ENCODE data around the gene KIF4A.

KIF4A gene

GRCh38 chrX:70432936-70433847 lies 143.3 kb downstream of the KIF4A start:
- H3K27me3 ChIP-seq (ENCODE audit: insufficient read depth, low read length): peaks cover 8% of the 10 kb centered on the region; the same call in 1 of the 2 replicates
- peak overlapping the region; percentile 23; the same call in 1 of the 2 replicates for H3K9ac ChIP-seq (ENCODE audit: low read depth, low read length)
- H3K9me3 ChIP-seq (ENCODE audit: insufficient read depth, low read depth, low read length): no peaks in the 10 kb centered on the region
- peak overlapping the region; percentile 89 for H3K4me3 ChIP-seq (ENCODE audit: low read length)
- H3K27ac ChIP-seq (ENCODE audit: low read length): no peak overlapping the region
- no peaks in the 10 kb centered on the region for H3K4me1 ChIP-seq (ENCODE audit: insufficient read depth, low read length)
- peaks cover 24% of the 10 kb centered on the region; the same call in 1 of the 2 replicates for H3K36me3 ChIP-seq (ENCODE audit: insufficient read depth, low read depth, low read length)

GRCh38 chrX:70433848-70434351 lies 144.0 kb downstream of the KIF4A start:
- H3K4me1 ChIP-seq (ENCODE audit: insufficient read depth, low read length): no peaks in the 10 kb centered on the region
- H3K4me3 ChIP-seq (ENCODE audit: low read length): peak overlapping the region; percentile 89
- H3K9me3 ChIP-seq (ENCODE audit: insufficient read depth, low read depth, low read length): no peaks in the 10 kb centered on the region
- H3K9ac ChIP-seq (ENCODE audit: low read depth, low read length): peak overlapping the region; percentile 82; the same call in 1 of the 2 replicates
- H3K36me3 ChIP-seq (ENCODE audit: insufficient read depth, low read depth, low read length): peaks cover 16% of the 10 kb centered on the region; the same call in 1 of the 2 replicates
- no peak overlapping the region for H3K27ac ChIP-seq (ENCODE audit: low read length)
- peaks cover 8% of the 10 kb centered on the region; the same call in 1 of the 2 replicates for H3K27me3 ChIP-seq (ENCODE audit: insufficient read depth, low read length)

GRCh38 chrX:70434352-70434866 lies 144.5 kb downstream of the KIF4A start:
- H3K36me3 ChIP-seq (ENCODE audit: insufficient read depth, low read depth, low read length): peaks cover 15% of the 10 kb centered on the region; the same call in 1 of the 2 replicates
- H3K9me3 ChIP-seq (ENCODE audit: insufficient read depth, low read depth, low read length): no peaks in the 10 kb centered on the region
- H3K27me3 ChIP-seq (ENCODE audit: insufficient read depth, low read length): peaks cover 8% of the 10 kb centered on the region; the same call in 1 of the 2 replicates
- peak overlapping the region; percentile 89 for H3K4me3 ChIP-seq (ENCODE audit: low read length)
- H3K27ac ChIP-seq (ENCODE audit: low read length): no peak overlapping the region
- no peaks in the 10 kb centered on the region for H3K4me1 ChIP-seq (ENCODE audit: insufficient read depth, low read length)
- peak overlapping the region; percentile 82; the same call in 1 of the 2 replicates for H3K9ac ChIP-seq (ENCODE audit: low read depth, low read length)

- Histone ChIP-seq H3K27ac (ENCODE audit: low read length) (no peak overlapping the region), H3K36me3 (ENCODE audit: insufficient read depth, low read depth, low read length) (peaks cover 12% of the 10 kb centered on the region; the same call in 1 of the 2 replicates), H3K9me3 (ENCODE audit: insufficient read depth, low read depth, low read length) (no peaks in the 10 kb centered on the region), H3K27me3 (ENCODE audit: insufficient read depth, low read length) (peaks cover 8% of the 10 kb centered on the region; the same call in 1 of the 2 replicates), H3K9ac (ENCODE audit: low read depth, low read length) (peak overlapping the region; percentile 71; the same call in 1 of the 2 replicates), H3K4me3 (ENCODE audit: low read length) (peak overlapping the region; percentile 89), H3K4me1 (ENCODE audit: insufficient read depth, low read length) (no peaks in the 10 kb centered on the region)
Observed at GRCh38 chrX:70434914-70435586, 145.1 kb downstream of the KIF4A start.

- H3K9ac ChIP-seq (ENCODE audit: low read depth, low read length): no peak overlapping the region
- peaks cover 8% of the 10 kb centered on the region; the same call in 1 of the 2 replicates for H3K27me3 ChIP-seq (ENCODE audit: insufficient read depth, low read length)
- no peaks in the 10 kb centered on the region for H3K9me3 ChIP-seq (ENCODE audit: insufficient read depth, low read depth, low read length)
- H3K27ac ChIP-seq (ENCODE audit: low read length): no peak overlapping the region
- H3K4me1 ChIP-seq (ENCODE audit: insufficient read depth, low read length): no peaks in the 10 kb centered on the region
- peaks cover 1% of the 10 kb centered on the region; the same call in 1 of the 2 replicates for H3K36me3 ChIP-seq (ENCODE audit: insufficient read depth, low read depth, low read length)
- H3K4me3 ChIP-seq (ENCODE audit: low read length): peak overlapping the region; percentile 46; the same call in 1 of the 2 replicates
Observed at GRCh38 chrX:70436343-70436742, 146.4 kb downstream of the KIF4A start.

- H3K36me3 ChIP-seq (ENCODE audit: insufficient read depth, low read depth, low read length): no peaks in the 10 kb centered on the region
- no peak overlapping the region for H3K27ac ChIP-seq (ENCODE audit: low read length)
- H3K9me3 ChIP-seq (ENCODE audit: insufficient read depth, low read depth, low read length): no peaks in the 10 kb centered on the region
- H3K4me1 ChIP-seq (ENCODE audit: insufficient read depth, low read length): no peaks in the 10 kb centered on the region
- no peak overlapping the region for H3K4me3 ChIP-seq (ENCODE audit: low read length)
- H3K9ac ChIP-seq (ENCODE audit: low read depth, low read length): no peak overlapping the region
- H3K27me3 ChIP-seq (ENCODE audit: insufficient read depth, low read length): peaks cover 8% of the 10 kb centered on the region; the same call in 1 of the 2 replicates
Observed at GRCh38 chrX:70437011-70437410, 147.1 kb downstream of the KIF4A start.

- H3K9me3 ChIP-seq (ENCODE audit: insufficient read depth, low read depth, low read length): no peaks in the 10 kb centered on the region
- no peaks in the 10 kb centered on the region for H3K36me3 ChIP-seq (ENCODE audit: insufficient read depth, low read depth, low read length)
- H3K4me1 ChIP-seq (ENCODE audit: insufficient read depth, low read length): no peaks in the 10 kb centered on the region
- H3K27ac ChIP-seq (ENCODE audit: low read length): no peak overlapping the region
- peaks cover 8% of the 10 kb centered on the region; the same call in 1 of the 2 replicates for H3K27me3 ChIP-seq (ENCODE audit: insufficient read depth, low read length)
- no peak overlapping the region for H3K9ac ChIP-seq (ENCODE audit: low read depth, low read length)
- H3K4me3 ChIP-seq (ENCODE audit: low read length): no peak overlapping the region
Observed at GRCh38 chrX:70437921-70438665, 148.2 kb downstream of the KIF4A start.

- no peak overlapping the region for H3K9ac ChIP-seq (ENCODE audit: low read depth, low read length)
- H3K36me3 ChIP-seq (ENCODE audit: insufficient read depth, low read depth, low read length): no peaks in the 10 kb centered on the region
- H3K27ac ChIP-seq (ENCODE audit: low read length): no peak overlapping the region
- no peak overlapping the region for H3K4me3 ChIP-seq (ENCODE audit: low read length)
- no peaks in the 10 kb centered on the region for H3K4me1 ChIP-seq (ENCODE audit: insufficient read depth, low read length)
- no peaks in the 10 kb centered on the region for H3K9me3 ChIP-seq (ENCODE audit: insufficient read depth, low read depth, low read length)
- peaks cover 13% of the 10 kb centered on the region for H3K27me3 ChIP-seq (ENCODE audit: insufficient read depth, low read length)
Observed at GRCh38 chrX:70439016-70439415, 149.1 kb downstream of the KIF4A start.

- no peak overlapping the region for H3K9ac ChIP-seq (ENCODE audit: low read depth, low read length)
- no peak overlapping the region for H3K27ac ChIP-seq (ENCODE audit: low read length)
- no peaks in the 10 kb centered on the region for H3K9me3 ChIP-seq (ENCODE audit: insufficient read depth, low read depth, low read length)
- no peaks in the 10 kb centered on the region for H3K36me3 ChIP-seq (ENCODE audit: insufficient read depth, low read depth, low read length)
- H3K27me3 ChIP-seq (ENCODE audit: insufficient read depth, low read length): peaks cover 29% of the 10 kb centered on the region
- no peaks in the 10 kb centered on the region for H3K4me1 ChIP-seq (ENCODE audit: insufficient read depth, low read length)
- H3K4me3 ChIP-seq (ENCODE audit: low read length): no peak overlapping the region
Observed at GRCh38 chrX:70442224-70442623, 152.3 kb downstream of the KIF4A start.

GRCh38 chrX:70444326-70444945 lies 154.5 kb downstream of the KIF4A start, which contains the start of gene DLG3:
Gene DLG3, plus strand, starts transcription at chrX:70444835. Its CDS starts 367 bp downstream, at chrX:70445202.
- Histone ChIP-seq H3K36me3 (ENCODE audit: insufficient read depth, low read depth, low read length) (no peaks in the 10 kb centered on the region), H3K9me3 (ENCODE audit: insufficient read depth, low read depth, low read length) (no peaks in the 10 kb centered on the region), H3K4me3 (ENCODE audit: low read length) (peak within 1 kb of the TSS; percentile 41; the same call in 1 of the 2 replicates), H3K27ac (ENCODE audit: low read length) (no peak within 1 kb of the TSS), H3K4me1 (ENCODE audit: insufficient read depth, low read length) (no peaks in the 10 kb centered on the region), H3K27me3 (ENCODE audit: insufficient read depth, low read length) (peaks cover 29% of the 10 kb centered on the region), H3K9ac (ENCODE audit: low read depth, low read length) (no peak within 1 kb of the TSS)

All from iPS-20b (cell line).